Activated CD4-positive, alpha-beta T cell treated with anti-CD3 and anti-CD28 coated beads, Interleukin-2, amount 50 U/mL, for 16 hours (primary cell): ENCODE data around the gene PCID2.
"Not testable (repeated sequence)": the region's sequence is repeated elsewhere in the genome, so short reads cannot be mapped to it uniquely, and the experiment has no call there.

Source experiments
- DNase-seq: peaks from one replicate; pipeline ENCODE4 v3.0.0-alpha.2; 2020

Gene PCID2

GRCh38 chr13:113162783-113163685 is 45.4 kb downstream of the PCID2 start:
- no peak for DNase-seq

GRCh38 chr13:113161975-113162374 is 46.5 kb downstream of the PCID2 start:
- DNase-seq, result not testable (repeated sequence)

- DNase-seq, result no peak
Measured at GRCh38 chr13:113161433-113161832, 47.0 kb downstream of the PCID2 start.

GRCh38 chr13:113160983-113161382 is 47.5 kb downstream of the PCID2 start:
- no peak for DNase-seq

GRCh38 chr13:113159701-113160100 is 48.8 kb downstream of the PCID2 start:
- no peak for DNase-seq

- DNase-seq, result no peak
Measured at GRCh38 chr13:113158946-113159345, 49.5 kb downstream of the PCID2 start.

- no peak for DNase-seq
Measured at GRCh38 chr13:113157929-113158747, 50.3 kb downstream of the PCID2 start, which contains the start of gene PROZ. TSS of gene PROZ (plus strand) at chr13:113158648. CDS start at chr13:113158661, 13 bp downstream.

GRCh38 chr13:113157206-113157928 is 51.1 kb downstream of the PCID2 start:
- DNase-seq, result no peak

- DNase-seq, result no peak
Measured at GRCh38 chr13:113155982-113156655, 52.4 kb downstream of the PCID2 start.

GRCh38 chr13:113155201-113155600 is 53.3 kb downstream of the PCID2 start:
- DNase-seq, result no peak

GRCh38 chr13:113153810-113154748 is 54.4 kb downstream of the PCID2 start:
- DNase-seq, result peak; percentile 51

GRCh38 chr13:113152984-113153809 is 55.3 kb downstream of the PCID2 start:
- no peak for DNase-seq

- no peak for DNase-seq
Measured at GRCh38 chr13:113152691-113152983, 55.8 kb downstream of the PCID2 start.

GRCh38 chr13:113151745-113152690 is 56.5 kb downstream of the PCID2 start:
- no peak for DNase-seq

- DNase-seq, result no peak
Measured at GRCh38 chr13:113150550-113151365, 57.7 kb downstream of the PCID2 start.

GRCh38 chr13:113149711-113150549 is 58.5 kb downstream of the PCID2 start:
- DNase-seq, result no peak

GRCh38 chr13:113148940-113149503 is 59.4 kb downstream of the PCID2 start:
- no peak for DNase-seq
